NCI-H1092 treated with DMSO at 0.1 percent for 48 hours (cell line): ENCODE data around the gene CCDC70.
"Not testable (repeated sequence)": the region's sequence is repeated elsewhere in the genome, so short reads cannot be mapped to it uniquely, and the experiment has no call there.

ENCODE experiments used
- DNase-seq: peaks from one replicate; lab custom pipeline; 2025; lab: John Stamatoyannopoulos, UW

CCDC70 gene

DNA sequence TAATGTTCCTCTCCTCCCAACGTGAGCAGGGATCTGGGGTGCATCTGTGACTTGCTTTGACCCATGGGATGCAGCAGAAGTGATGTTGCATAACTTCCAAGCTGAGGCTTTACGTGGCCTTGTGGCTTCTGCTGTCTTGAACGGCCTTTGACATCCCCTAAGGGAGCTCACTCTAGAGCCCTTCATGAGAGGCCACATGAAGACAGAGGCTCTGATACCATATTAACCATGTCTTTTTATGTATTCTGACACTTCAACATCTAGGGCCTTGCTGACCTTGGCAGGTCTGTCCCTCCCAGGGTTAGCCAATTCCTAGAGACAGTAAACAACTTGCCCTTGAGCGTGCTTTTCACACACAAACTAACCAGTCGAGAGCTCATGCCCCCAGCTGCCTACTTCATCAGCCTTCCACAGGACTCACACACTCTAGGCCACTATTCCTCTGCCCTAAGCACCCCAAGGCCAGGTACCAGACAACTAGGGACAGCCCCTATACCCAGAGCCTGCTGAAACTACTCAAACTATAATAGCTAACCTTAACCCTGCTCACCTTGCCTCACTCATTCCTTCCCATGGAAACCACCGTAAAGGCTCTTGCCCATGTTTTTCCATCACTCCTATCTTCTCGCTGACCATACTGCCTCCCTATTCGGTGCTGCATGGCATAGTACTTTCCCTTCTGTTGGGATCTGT is 45.4 kb downstream of the CCDC70 start:
- no peak for DNase-seq

DNA sequence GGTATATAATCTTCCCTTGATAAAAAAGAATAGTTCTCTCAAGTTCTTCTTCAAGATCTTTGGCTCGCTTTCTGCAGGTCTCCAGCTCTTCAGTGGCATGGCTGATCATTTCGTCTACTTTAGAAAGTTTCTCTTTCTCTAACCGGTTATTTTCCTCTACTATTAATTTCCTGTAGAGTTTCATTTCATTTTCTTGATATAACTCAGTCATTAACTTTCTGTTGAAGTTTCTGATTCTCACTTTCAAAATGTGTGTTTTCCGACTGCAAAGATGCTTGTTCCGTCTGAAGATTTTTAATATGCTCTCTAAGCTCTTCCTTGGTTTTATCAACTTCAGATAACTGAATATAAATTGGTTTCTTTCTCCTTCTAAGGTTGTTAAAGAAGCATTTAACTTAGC is 47.5 kb downstream of the CCDC70 start:
- DNase-seq = not testable (repeated sequence)

DNA sequence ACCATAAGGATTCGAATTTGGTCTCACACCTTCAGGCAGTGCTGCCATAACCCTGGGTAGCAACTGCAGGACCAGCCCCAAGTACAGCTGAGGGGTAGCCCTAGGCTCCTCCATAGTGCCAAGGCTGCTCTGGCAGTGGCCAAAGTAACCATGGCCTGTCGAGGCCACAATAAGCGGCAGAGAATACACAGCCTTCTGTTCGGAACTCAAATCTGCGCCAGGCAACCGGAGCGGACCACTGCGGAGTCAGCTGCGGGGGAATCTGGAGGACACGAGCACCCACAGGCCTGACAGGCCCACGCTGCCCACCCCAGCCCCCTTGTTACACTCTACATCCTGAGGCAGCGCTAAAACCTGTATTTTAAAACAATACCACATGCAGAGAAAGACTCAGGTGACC is 48.7 kb downstream of the CCDC70 start:
- no peak for DNase-seq

DNA sequence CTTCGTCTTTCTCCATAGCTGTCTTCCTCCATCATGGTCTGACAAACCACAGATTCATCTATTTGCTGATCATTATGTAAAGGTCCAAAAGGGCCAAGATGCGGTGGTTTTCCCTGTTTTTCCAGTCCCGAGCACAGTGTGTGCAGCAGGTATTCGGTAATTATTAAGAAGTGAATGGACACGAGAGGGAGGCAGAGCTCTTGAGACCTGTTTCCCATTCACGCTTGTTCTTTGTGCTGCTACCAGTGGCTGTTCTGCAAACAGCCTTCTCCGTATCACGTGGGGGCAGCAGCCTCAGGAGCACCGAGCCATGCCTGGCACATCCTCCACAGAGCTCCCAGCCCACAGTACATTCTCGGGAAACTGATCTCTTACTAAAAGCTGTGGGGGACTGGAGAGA is 50.3 kb downstream of the CCDC70 start:
- DNase-seq = peak; percentile 71

DNA sequence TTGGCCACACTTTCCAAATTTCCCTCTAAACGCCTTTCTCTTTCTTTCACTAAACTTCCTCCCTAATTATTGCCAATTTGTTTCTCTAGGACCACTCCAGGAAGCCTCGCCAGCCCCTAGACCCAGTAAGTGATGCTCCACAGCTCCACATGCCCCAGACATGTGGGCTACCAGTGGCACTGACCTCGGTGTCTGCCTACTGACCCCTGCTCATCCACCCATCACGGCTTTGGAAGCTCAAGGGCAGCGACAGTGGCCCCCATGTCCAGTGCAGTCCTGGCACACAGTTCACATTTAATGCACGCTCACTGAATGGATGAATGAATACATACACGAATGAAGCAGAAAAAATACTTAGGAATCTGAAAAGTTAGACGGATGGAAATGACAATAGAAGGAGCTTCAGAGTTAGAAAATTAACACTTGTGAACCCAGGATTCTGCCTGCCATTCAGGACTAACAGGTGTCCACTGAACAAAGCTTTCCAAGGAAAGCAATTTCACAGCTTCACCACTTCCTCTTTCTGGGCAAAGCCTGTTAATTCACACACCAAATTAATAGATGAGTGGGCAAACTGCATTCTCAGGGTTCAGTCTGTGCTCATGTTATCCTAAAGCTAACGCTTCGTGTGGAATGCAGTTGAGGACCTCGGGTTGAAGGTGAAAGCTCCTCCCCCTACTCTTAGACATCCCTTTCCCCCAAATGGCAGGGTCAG is 50.9 kb downstream of the CCDC70 start:
- no peak for DNase-seq

DNA sequence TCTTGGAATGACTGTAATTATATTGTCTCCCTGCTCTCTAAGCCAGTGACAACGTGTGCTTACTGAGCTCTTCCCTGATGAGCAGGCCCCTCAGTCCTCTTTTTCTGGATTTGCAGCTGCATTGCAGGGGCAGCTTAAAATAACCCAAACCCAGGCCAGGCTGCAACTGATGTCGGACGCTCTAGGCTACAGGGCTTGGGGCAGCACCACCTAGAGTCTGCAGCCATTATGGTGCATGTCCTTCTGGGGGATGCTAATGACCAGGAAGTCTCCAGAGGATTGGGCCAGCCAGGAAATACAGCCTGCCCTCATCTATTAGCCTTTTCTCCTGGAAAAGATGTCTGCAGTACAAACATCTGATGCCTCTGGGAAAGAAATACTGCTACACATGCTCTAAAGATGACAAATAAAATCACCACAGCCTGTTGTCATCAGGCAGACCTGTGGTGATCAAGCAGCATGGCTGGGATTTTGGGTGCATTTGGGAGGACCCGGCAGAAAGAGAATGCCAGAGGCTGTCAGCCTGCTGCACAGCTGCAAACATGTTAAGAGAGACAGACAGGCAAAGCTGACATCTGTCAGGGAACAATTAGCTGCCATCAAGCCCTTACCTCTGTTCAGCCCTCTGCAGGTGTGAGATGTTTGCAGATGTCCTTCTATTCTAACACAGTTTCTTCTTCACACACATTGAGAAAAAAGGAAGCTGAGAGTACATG is 51.8 kb downstream of the CCDC70 start:
- DNase-seq = no peak

DNA sequence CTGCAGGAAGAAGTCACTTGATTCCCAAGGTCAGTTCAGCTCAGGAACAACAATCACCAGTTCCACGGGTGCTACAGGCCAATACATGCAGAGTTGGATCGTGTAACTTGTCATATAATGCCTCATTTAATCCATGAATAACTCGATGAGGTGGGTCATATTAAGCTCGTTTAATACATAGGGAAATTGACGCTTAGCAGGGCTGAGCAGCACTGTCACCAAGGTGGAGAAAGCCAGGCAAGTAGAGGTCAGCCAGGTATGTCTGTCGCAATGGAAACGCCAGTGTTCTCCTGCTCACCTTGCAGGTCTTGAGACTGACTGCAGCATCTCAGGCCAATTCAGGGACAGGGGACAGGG is 52.3 kb downstream of the CCDC70 start:
- no peak for DNase-seq
